PFSK-1 (cell line): ENCODE data around the gene ZFYVE26.

ENCODE experiments used
- FOXP2 ChIP-seq: optimal IDR thresholded peaks from 2 replicates; pipeline ENCODE3; 2011; ENCODE audit warnings: borderline replicate concordance, control low read depth, inconsistent platforms; ENCODE audit not compliant: insufficient read depth; ENCODE audit errors: extremely low read length, extremely low read depth
- POLR2AphosphoS5 ChIP-seq: IDR thresholded peaks from 2 replicates; pipeline ENCODE4 v1.6.1; 2012; ENCODE audit warnings: low read depth, mild to moderate bottlenecking, control low read depth, low read length, moderate library complexity
- REST ChIP-seq, 2 experiments: IDR thresholded peaks; 2 replicates each; pipeline versions ENCODE4 v1.6.1 to v1.8.0; 2011 to 2012; ENCODE audit warnings: low read depth in 2 of 2, low read length in 2 of 2, control low read depth in 1 of 2, inconsistent platforms in 1 of 2, mild to moderate bottlenecking in 1 of 2, moderate library complexity in 1 of 2; ENCODE audit not compliant: insufficient read depth in 1 of 2
- SIN3A ChIP-seq: IDR thresholded peaks from 2 replicates; pipeline ENCODE4 v1.6.1; 2012; ENCODE audit warnings: mild to moderate bottlenecking, low read length, moderate library complexity, borderline replicate concordance; ENCODE audit not compliant: insufficient read depth
- TAF1 ChIP-seq: IDR thresholded peaks from 2 replicates; pipeline ENCODE4 v1.6.1; 2012; ENCODE audit warnings: low read length, control low read depth, borderline replicate concordance; ENCODE audit not compliant: insufficient read depth

ZFYVE26 gene

GRCh38 chr14:67759916-67760315 is 56.5 kb downstream of the ZFYVE26 start:
- TF ChIP-seq POLR2AphosphoS5 (no peak), TAF1 (no peak)

DNA sequence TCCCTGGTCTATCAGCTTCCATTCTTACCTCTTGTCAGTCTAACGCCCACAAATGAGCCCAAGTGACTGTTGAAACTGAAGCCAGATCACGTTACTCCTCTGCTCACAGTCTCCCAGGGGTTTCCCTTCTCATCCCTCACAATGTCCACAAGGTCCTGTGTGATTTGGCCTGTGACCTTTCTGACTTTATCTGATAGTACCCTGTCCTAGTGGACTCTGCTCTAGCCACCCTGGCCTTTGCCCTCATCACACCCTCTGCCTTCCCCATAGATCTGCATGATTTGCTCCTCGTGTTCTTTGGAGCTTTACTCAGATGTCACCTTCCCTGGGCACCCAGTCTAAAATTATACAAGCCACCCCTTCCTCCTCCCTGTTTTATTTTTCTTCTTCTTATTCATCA is 59.2 kb downstream of the ZFYVE26 start:
- no peak for TF ChIP-seq FOXP2
- no peak for TF ChIP-seq POLR2AphosphoS5

DNA sequence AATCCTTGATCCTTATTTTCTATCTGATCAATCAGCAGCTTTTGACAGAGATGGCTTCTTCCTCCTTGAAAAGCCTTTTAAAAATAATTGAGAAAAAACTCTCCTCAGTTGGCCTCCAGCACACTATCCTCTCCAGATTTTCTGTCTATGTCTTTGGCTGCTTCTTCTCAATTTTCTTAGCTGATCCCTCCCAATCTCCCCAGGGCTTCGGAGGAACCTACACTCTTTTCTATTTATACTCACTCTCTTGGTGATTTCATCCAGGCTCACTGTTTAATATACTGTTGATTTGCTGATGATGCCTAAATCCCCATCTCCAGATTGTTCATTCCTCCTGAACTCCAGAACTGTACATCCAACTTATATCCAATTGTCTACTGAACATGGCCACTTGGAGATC is 59.9 kb downstream of the ZFYVE26 start:
- TF ChIP-seq TAF1: no peak
- no peak for TF ChIP-seq FOXP2
- no peak for TF ChIP-seq REST (IDR thresholded peaks at IDR 0.05; ENCODE audit: insufficient read depth in 1 of 2, low read depth in 2 of 2, low read length in 2 of 2)
- TF ChIP-seq SIN3A: no peak
- no peak for TF ChIP-seq POLR2AphosphoS5

- TF ChIP-seq REST (IDR thresholded peaks at IDR 0.05; ENCODE audit: insufficient read depth in 1 of 2, low read depth in 2 of 2, low read length in 2 of 2) (no peak), FOXP2 (no peak), SIN3A (no peak), TAF1 (no peak), POLR2AphosphoS5 (no peak)
Observed at GRCh38 chr14:67749341-67750084, 66.9 kb downstream of the ZFYVE26 start.

DNA sequence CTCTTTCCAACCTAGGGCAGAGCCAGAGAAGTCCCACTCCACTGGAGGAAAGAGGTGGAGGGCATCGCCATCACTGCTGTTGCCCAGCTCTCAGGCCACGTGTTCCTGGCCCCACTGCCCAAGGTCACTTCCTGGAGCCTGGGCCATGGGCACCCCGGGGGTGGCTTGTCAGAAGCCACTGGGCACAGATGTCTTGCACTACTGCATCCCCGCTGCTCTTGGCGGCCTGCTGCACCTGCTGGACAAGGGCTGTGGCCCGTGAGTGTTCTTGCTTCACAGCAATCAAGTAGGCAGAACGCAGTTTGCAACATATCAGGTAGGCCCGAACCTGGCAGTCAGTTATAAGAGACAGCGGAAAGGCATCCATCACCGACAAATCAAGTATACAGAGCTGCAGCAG is 68.1 kb downstream of the ZFYVE26 start:
- TF ChIP-seq REST (IDR thresholded peaks at IDR 0.05; ENCODE audit: insufficient read depth in 1 of 2, low read depth in 2 of 2, low read length in 2 of 2) (no peak), TAF1 (no peak), SIN3A (no peak), FOXP2 (no peak), POLR2AphosphoS5 (no peak)

- TF ChIP-seq SIN3A (no peak), REST (IDR thresholded peaks at IDR 0.05; ENCODE audit: insufficient read depth in 1 of 2, low read depth in 2 of 2, low read length in 2 of 2) (no peak), TAF1 (no peak), FOXP2 (no peak), POLR2AphosphoS5 (no peak)
Observed at GRCh38 chr14:67746927-67747326, 69.5 kb downstream of the ZFYVE26 start.
